OCI-LY1 (cell line): ENCODE measurements around the gene STRIT1.

ENCODE experiments used
- H2AFZ ChIP-seq: fragments of 200-600 bp; sonication (generic), shearing (Covaris generic); 2 replicates; pipeline ENCODE4 v1.6.0; 2014; ENCODE audit warnings: antibody characterized with exemption, mild to moderate bottlenecking, low read length
- H3F3A ChIP-seq: fragments of 200-600 bp; sonication (generic), shearing (Covaris generic); 2 replicates; pipeline ENCODE4 v1.6.0; 2014; ENCODE audit warnings: mild to moderate bottlenecking, antibody characterized with exemption, low read length, moderate library complexity; ENCODE audit not compliant: insufficient read depth
- H3K27ac ChIP-seq: fragments of 200-600 bp; sonication (generic); 2 replicates; pipeline ENCODE4 v1.5.1; 2014; ENCODE audit warnings: low read length, mixed run types, mild to moderate bottlenecking, low read depth; ENCODE audit not compliant: poor library complexity, severe bottlenecking
- H3K27me3 ChIP-seq: fragments of 200-600 bp; sonication (generic); 2 replicates; pipeline ENCODE4 v1.6.0; 2014; ENCODE audit warnings: antibody characterized with exemption, mild to moderate bottlenecking, low read length, moderate library complexity; ENCODE audit not compliant: insufficient read depth
- H3K36me3 ChIP-seq: fragments of 200-600 bp; sonication (generic); 2 replicates; pipeline ENCODE4 v1.6.1; 2014; ENCODE audit warnings: mild to moderate bottlenecking, antibody characterized with exemption, low read length, moderate library complexity, mixed read lengths; ENCODE audit not compliant: insufficient read depth
- H3K4me1 ChIP-seq: fragments of 200-600 bp; sonication (generic); 2 replicates; pipeline ENCODE4 v1.5.1; 2014; ENCODE audit warnings: mild to moderate bottlenecking, low read length, moderate library complexity; ENCODE audit not compliant: insufficient read depth, severe bottlenecking
- H3K4me2 ChIP-seq: fragments of 200-600 bp; sonication (generic), shearing (Covaris generic); 2 replicates; pipeline ENCODE4 v1.6.1; 2014; ENCODE audit warnings: low read length
- H3K4me3 ChIP-seq: fragments of 200-600 bp; sonication (generic); 2 replicates; pipeline ENCODE4 v1.5.1; 2014; ENCODE audit warnings: low read length, low read depth, mild to moderate bottlenecking, mixed read lengths; ENCODE audit not compliant: poor library complexity, severe bottlenecking
- H3K79me2 ChIP-seq: fragments of 200-600 bp; shearing (Covaris generic); 2 replicates; pipeline ENCODE4 v1.6.1; 2016; ENCODE audit warnings: mixed run types, low read length, mixed read lengths; ENCODE audit not compliant: insufficient read depth
- H3K9ac ChIP-seq: fragments of 200-600 bp; sonication (generic), shearing (Covaris generic); 2 replicates; pipeline ENCODE4 v1.6.1; 2014; ENCODE audit warnings: mild to moderate bottlenecking, low read length, mixed read lengths
- H3K9me2 ChIP-seq: fragments of 200-600 bp; sonication (generic), shearing (Covaris generic); 2 replicates; pipeline ENCODE4 v1.6.1; 2014; ENCODE audit warnings: low read depth, mild to moderate bottlenecking, low read length, mixed read lengths
- H3K9me3 ChIP-seq: fragments of 200-600 bp; shearing (Covaris generic); 2 replicates; pipeline ENCODE4 v1.6.1; 2014; ENCODE audit warnings: low read length, mixed read lengths
- H4K20me1 ChIP-seq: fragments of 200-600 bp; sonication (generic), shearing (Covaris generic); 2 replicates; pipeline ENCODE4 v1.6.0; 2016; ENCODE audit warnings: mild to moderate bottlenecking, low read length; ENCODE audit not compliant: insufficient read depth
- EZH2 ChIP-seq: fragments of 200-600 bp; sonication (generic), shearing (Covaris generic); IDR thresholded peaks from 2 replicates; pipeline ENCODE4 v1.8.0; 2017; ENCODE audit warnings: borderline replicate concordance, mixed run types, mild to moderate bottlenecking, antibody characterized with exemption, low read length, moderate library complexity, mixed read lengths
- TF ChIP-seq, protein P1 (sequence below): fragments of 200-600 bp; sonication (generic), shearing (Covaris generic); IDR thresholded peaks from 2 replicates; pipeline ENCODE4 v1.5.1; 2017; ENCODE audit warnings: mild to moderate bottlenecking, antibody characterized with exemption, low read length, moderate library complexity, mixed read lengths

Gene STRIT1

DNA sequence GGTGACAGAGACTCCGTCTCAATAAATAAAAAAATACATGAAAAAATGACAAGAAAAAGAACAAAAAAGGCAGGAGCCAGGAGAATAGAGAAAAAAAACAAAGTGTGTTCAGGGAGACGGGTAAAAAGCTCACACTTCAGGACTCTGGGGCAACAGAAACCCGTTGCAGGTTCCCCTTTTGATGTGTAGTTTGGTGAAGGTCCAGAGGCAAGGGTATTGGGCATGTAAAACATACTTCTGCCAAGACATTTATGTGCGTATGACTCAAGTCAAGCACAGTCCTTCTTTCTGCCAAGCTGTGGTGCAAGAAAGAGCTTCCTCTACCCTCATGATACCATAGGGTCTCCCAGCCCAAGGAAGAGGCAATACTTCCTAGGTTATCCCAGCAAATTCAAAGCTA is 33.4 kb upstream of the STRIT1 start:
- no peak overlapping the region for H3K4me2 ChIP-seq
- H3K4me3 ChIP-seq: no peak overlapping the region
- H3K9me3 ChIP-seq: no peaks in the 10 kb centered on the region
- H3F3A ChIP-seq: 0 out of 2 replicates have a peak, but pooled peaks cover 2% of the 10 kb centered on the region
- no peaks in the 10 kb centered on the region for H3K27me3 ChIP-seq
- no peaks in the 10 kb centered on the region for H3K79me2 ChIP-seq
- peaks cover 14% of the 10 kb centered on the region for H3K4me1 ChIP-seq
- H3K27ac ChIP-seq: no peak overlapping the region
- H2AFZ ChIP-seq: no peak overlapping the region
- H3K36me3 ChIP-seq: no peaks in the 10 kb centered on the region
- TF ChIP-seq, protein P1, sequence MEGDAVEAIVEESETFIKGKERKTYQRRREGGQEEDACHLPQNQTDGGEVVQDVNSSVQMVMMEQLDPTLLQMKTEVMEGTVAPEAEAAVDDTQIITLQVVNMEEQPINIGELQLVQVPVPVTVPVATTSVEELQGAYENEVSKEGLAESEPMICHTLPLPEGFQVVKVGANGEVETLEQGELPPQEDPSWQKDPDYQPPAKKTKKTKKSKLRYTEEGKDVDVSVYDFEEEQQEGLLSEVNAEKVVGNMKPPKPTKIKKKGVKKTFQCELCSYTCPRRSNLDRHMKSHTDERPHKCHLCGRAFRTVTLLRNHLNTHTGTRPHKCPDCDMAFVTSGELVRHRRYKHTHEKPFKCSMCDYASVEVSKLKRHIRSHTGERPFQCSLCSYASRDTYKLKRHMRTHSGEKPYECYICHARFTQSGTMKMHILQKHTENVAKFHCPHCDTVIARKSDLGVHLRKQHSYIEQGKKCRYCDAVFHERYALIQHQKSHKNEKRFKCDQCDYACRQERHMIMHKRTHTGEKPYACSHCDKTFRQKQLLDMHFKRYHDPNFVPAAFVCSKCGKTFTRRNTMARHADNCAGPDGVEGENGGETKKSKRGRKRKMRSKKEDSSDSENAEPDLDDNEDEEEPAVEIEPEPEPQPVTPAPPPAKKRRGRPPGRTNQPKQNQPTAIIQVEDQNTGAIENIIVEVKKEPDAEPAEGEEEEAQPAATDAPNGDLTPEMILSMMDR: no peak
- TF ChIP-seq EZH2: no peak
- H4K20me1 ChIP-seq: no peaks in the 10 kb centered on the region
- no peak overlapping the region for H3K9ac ChIP-seq
- H3K9me2 ChIP-seq: no peaks in the 10 kb centered on the region

DNA sequence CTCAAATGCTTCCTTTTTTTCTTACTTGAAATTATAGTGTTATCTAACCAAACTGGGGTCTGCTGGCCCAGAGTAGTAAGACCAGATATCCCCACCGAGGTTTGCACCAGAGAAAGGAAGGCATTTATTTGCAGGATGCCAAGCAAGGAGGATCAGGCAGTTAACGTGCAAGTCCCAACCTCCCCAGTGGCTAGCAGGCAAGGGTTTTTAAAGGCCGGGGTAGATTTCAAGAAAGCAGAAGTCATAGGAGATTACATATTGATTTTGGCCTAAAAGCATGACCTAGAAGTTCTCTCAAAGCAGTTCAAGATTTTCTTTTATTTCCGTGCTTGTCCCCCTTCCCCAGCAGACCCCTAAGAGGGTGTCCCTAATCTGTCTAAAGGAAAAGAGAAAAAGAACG is 32.8 kb upstream of the STRIT1 start:
- H3K9me2 ChIP-seq: no peaks in the 10 kb centered on the region
- peak overlapping the region; percentile 99 for H2AFZ ChIP-seq
- H3K79me2 ChIP-seq: no peaks in the 10 kb centered on the region
- no peaks in the 10 kb centered on the region for H4K20me1 ChIP-seq
- H3K27ac ChIP-seq: no peak overlapping the region
- H3F3A ChIP-seq: 0 out of 2 replicates have a peak, but pooled peaks cover 2% of the 10 kb centered on the region
- H3K4me3 ChIP-seq: peak overlapping the region; percentile 43
- no peak for TF ChIP-seq EZH2
- TF ChIP-seq, protein P1: no peak
- H3K36me3 ChIP-seq: no peaks in the 10 kb centered on the region
- H3K4me1 ChIP-seq: peaks cover 14% of the 10 kb centered on the region
- no peaks in the 10 kb centered on the region for H3K27me3 ChIP-seq
- H3K4me2 ChIP-seq: peak overlapping the region; percentile 59
- H3K9me3 ChIP-seq: no peaks in the 10 kb centered on the region
- no peak overlapping the region; the same call in 1 of the 2 replicates for H3K9ac ChIP-seq

DNA sequence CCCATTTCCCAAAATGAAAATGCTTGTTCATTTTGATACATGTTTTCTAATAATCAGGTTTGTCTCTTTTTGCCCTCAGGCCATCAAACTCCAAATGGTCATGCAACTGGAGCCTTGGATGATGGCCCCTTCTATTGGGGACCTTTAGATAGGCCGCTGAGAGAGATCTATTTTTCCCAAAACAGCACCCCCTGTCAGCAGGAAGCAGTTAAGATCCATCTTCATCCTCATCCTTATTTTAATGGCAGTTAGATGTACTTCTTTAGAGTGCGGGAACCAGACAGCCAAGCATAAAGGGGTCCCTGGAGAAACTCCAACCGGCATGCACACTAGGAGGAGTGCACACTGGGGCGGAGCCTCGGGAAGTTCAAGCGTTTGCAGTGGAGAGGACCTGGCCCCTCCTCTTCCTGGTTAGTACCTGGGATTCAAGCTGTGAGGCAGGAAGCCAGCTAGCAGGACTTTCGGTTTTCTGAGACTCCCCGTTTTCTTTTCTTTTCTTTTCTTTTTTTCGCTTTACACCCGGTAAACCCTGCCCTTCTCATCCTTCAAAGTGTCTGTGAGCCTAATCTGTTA is 31.9 kb upstream of the STRIT1 start:
- no peaks in the 10 kb centered on the region for H3K36me3 ChIP-seq

More for the DNA sequence above, 31.9 kb upstream of the STRIT1 start:
- Histone ChIP-seq H3K4me3 (peak overlapping the region; percentile 43), H3K79me2 (no peaks in the 10 kb centered on the region), H3K9me3 (no peaks in the 10 kb centered on the region), H4K20me1 (no peaks in the 10 kb centered on the region), H3F3A (0 out of 2 replicates have a peak, but pooled peaks cover 2% of the 10 kb centered on the region), H3K27ac (no peak overlapping the region), H3K4me2 (peak overlapping the region; percentile 59), H3K9ac (peak overlapping the region; percentile 21; the same call in 1 of the 2 replicates), H3K4me1 (peaks cover 14% of the 10 kb centered on the region), H3K9me2 (no peaks in the 10 kb centered on the region), H3K27me3 (no peaks in the 10 kb centered on the region), H2AFZ (peak overlapping the region; percentile 99)
- TF ChIP-seq, protein P1: peak; percentile 50; the same call in 1 of the 2 replicates
- TF ChIP-seq EZH2: no peak
